Embryonic facial prominence (tissue), 1 donor: Measurements from ENCODE around the gene TMEM256.

Source experiments
- DNase-seq: peaks from one replicate; pipeline ENCODE4 v3.0.0-alpha.2; 2016; ENCODE audit errors: extremely low spot score

The TMEM256 gene

GRCh38 chr17:7408252-7408727 lies 4.4 kb upstream of the TMEM256 start:
- no peak for DNase-seq

- no peak for DNase-seq
Measured at GRCh38 chr17:7407485-7408251, 3.8 kb upstream of the TMEM256 start, which contains the start of gene NLGN2. NLGN2 (plus strand) TSS chr17:7407845; CDS start chr17:7408256, 411 bp downstream.

GRCh38 chr17:7407082-7407481 lies 3.2 kb upstream of the TMEM256 start:
- no peak for DNase-seq

- no peak for DNase-seq
Measured at GRCh38 chr17:7406235-7406825, 2.4 kb upstream of the TMEM256 start.

GRCh38 chr17:7405350-7406234 lies 1.7 kb upstream of the TMEM256 start:
- no peak for DNase-seq

GRCh38 chr17:7404737-7405349 lies 946 bp upstream of the TMEM256 start:
- DNase-seq: no peak

- no peak for DNase-seq
Measured at GRCh38 chr17:7403727-7403976, 245 bp downstream of the TMEM256 start.

- DNase-seq: no peak
Measured at GRCh38 chr17:7403043-7403726, 712 bp downstream of the TMEM256 start.

- no peak for DNase-seq
Measured at GRCh38 chr17:7398612-7399011, 5.3 kb downstream of the TMEM256 start.

GRCh38 chr17:7396147-7396546 lies 7.8 kb downstream of the TMEM256 start:
- DNase-seq: no peak

- peak; percentile 39 for DNase-seq
Measured at GRCh38 chr17:7394452-7395191, 9.3 kb downstream of the TMEM256 start, which contains the start of gene PLSCR3. PLSCR3 (minus strand) TSS chr17:7394525; CDS start chr17:7394110, 415 bp downstream.

- no peak for DNase-seq
Measured at GRCh38 chr17:7393613-7394451, 10.1 kb downstream of the TMEM256 start.

GRCh38 chr17:7392696-7393612 lies 10.9 kb downstream of the TMEM256 start:
- DNase-seq: no peak

GRCh38 chr17:7391307-7391706 lies 12.6 kb downstream of the TMEM256 start:
- no peak for DNase-seq

GRCh38 chr17:7389924-7390910 lies 13.7 kb downstream of the TMEM256 start:
- DNase-seq: no peak

GRCh38 chr17:7388856-7389255 lies 15.0 kb downstream of the TMEM256 start:
- DNase-seq: no peak

GRCh38 chr17:7384489-7385081 lies 19.3 kb downstream of the TMEM256 start:
- no peak for DNase-seq
